Activated CD4-positive, CD25-positive, alpha-beta regulatory T cell treated with anti-CD3 and anti-CD28 coated beads, Interleukin-2, amount 50 U/mL, for 24 hours (primary cell): Measurements from ENCODE around the gene TACSTD2.
"Not testable (repeated sequence)": the region's sequence is repeated elsewhere in the genome, so short reads cannot be mapped to it uniquely, and the experiment has no call there.

Experiments
- ATAC-seq, 2 donors: fragments of 150-1000 bp; cut with Tn5 transposase; one replicate each; pipeline ENCODE4 v1.10.0; 2021; ENCODE audit warnings: mild to moderate bottlenecking in 1 of 2, moderate library complexity in 1 of 2

TACSTD2 gene

GRCh38 chr1:58586271-58586670 lies 9.2 kb upstream of the TACSTD2 start:
- ATAC-seq, result no peak

GRCh38 chr1:58585581-58586151 lies 8.6 kb upstream of the TACSTD2 start:
- no peak for ATAC-seq

GRCh38 chr1:58585166-58585565 lies 8.1 kb upstream of the TACSTD2 start:
- ATAC-seq, result no peak

- ATAC-seq, result peak in 1 of 2 donors; percentile 33
These were observed 7.2 kb upstream of the TACSTD2 start for GRCh38 chr1:58584082-58584895.

- no peak for ATAC-seq
These were observed 6.4 kb upstream of the TACSTD2 start for GRCh38 chr1:58583496-58583895.

GRCh38 chr1:58582143-58582542 lies 5.1 kb upstream of the TACSTD2 start:
- not testable (repeated sequence) for ATAC-seq

GRCh38 chr1:58581641-58582040 lies 4.6 kb upstream of the TACSTD2 start:
- no peak for ATAC-seq

- ATAC-seq, result no peak
These were observed 3.1 kb upstream of the TACSTD2 start for GRCh38 chr1:58580186-58580585.

GRCh38 chr1:58577654-58578030 lies 590 bp upstream of the TACSTD2 start:
- ATAC-seq, result no peak

GRCh38 chr1:58576325-58576726 lies 726 bp downstream of the TACSTD2 start:
- no peak for ATAC-seq

GRCh38 chr1:58575551-58576324 lies 1.3 kb downstream of the TACSTD2 start:
- no peak for ATAC-seq

- no peak for ATAC-seq
These were observed 2.2 kb downstream of the TACSTD2 start for GRCh38 chr1:58574816-58575215.

GRCh38 chr1:58573705-58574591 lies 3.1 kb downstream of the TACSTD2 start:
- peak; percentile 98 to 99 for ATAC-seq

- ATAC-seq, result no peak
These were observed 3.9 kb downstream of the TACSTD2 start for GRCh38 chr1:58573138-58573537.

- no peak for ATAC-seq
These were observed 4.4 kb downstream of the TACSTD2 start for GRCh38 chr1:58572690-58573089.

GRCh38 chr1:58571616-58572015 lies 5.4 kb downstream of the TACSTD2 start:
- ATAC-seq, result no peak

- no peak for ATAC-seq
These were observed 6.2 kb downstream of the TACSTD2 start for GRCh38 chr1:58570817-58571216.

GRCh38 chr1:58570094-58570493 lies 7.0 kb downstream of the TACSTD2 start:
- no peak for ATAC-seq

GRCh38 chr1:58568911-58569310 lies 8.1 kb downstream of the TACSTD2 start:
- ATAC-seq, result no peak

- no peak for ATAC-seq
These were observed 8.7 kb downstream of the TACSTD2 start for GRCh38 chr1:58568271-58568860.

- no peak for ATAC-seq
These were observed 10.7 kb downstream of the TACSTD2 start for GRCh38 chr1:58566339-58566738.

GRCh38 chr1:58563715-58564114 lies 13.3 kb downstream of the TACSTD2 start:
- not testable (repeated sequence) for ATAC-seq
